H1 (cell line): ENCODE results near the gene AHNAK2. TPM values are rescaled to one million over a fixed set of nuclear protein-coding genes. Genes with fewer than 3 reads are reported as not detected.

Experiments used
- CTCF ChIA-PET: fragments of 300-600 bp; sonication (Branson Sonifier 250); formaldehyde crosslinking; loops from one replicate; lab custom pipeline; 2021; ENCODE audit not compliant: partially characterized antibody; lab: Charles Lee
- POLR2A ChIA-PET: fragments of 300-600 bp; sonication (Branson Sonifier 250); formaldehyde crosslinking; loops from one replicate; lab custom pipeline; 2021; ENCODE audit warnings: inconsistent platforms; ENCODE audit not compliant: partially characterized antibody; lab: Charles Lee
- DNase-seq, 2 experiments: peaks; one replicate each; pipeline versions ENCODE4 v3.0.0 to v3.0.0-alpha.2; 2010 to 2022; ENCODE audit warnings: low spot score in 2 of 2, low read depth in 1 of 2, mixed read lengths in 1 of 2
- FAIRE-seq: peaks from 2 replicates; lab custom pipeline; 2011; peaks lifted over from hg19 to GRCh38; lab: Jason Lieb, UNC
- H2AFZ ChIP-seq: 2 replicates; pipeline ENCODE4 v1.8.1; 2012; ENCODE audit warnings: low read length, inconsistent platforms
- H2AK5ac ChIP-seq: 2 replicates; pipeline ENCODE4 v1.6.1; 2013; ENCODE audit warnings: low read depth, low read length
- H2BK120ac ChIP-seq: replicated peaks from 2 replicates; pipeline ENCODE3; 2013; ENCODE audit warnings: low read depth, low read length, inconsistent platforms
- H2BK12ac ChIP-seq: 2 replicates; pipeline ENCODE4 v1.6.1; 2013; ENCODE audit warnings: low read depth, low read length
- H2BK15ac ChIP-seq: 2 replicates; pipeline ENCODE4 v1.6.1; 2013; ENCODE audit warnings: low read length
- H2BK20ac ChIP-seq: 2 replicates; pipeline ENCODE4 v1.6.1; 2013; ENCODE audit warnings: low read length
- H2BK5ac ChIP-seq: 2 replicates; pipeline ENCODE4 v1.6.1; 2013; ENCODE audit warnings: low read depth, low read length
- H3K14ac ChIP-seq: 2 replicates; pipeline ENCODE4 v1.6.1; 2013; ENCODE audit warnings: inconsistent platforms; ENCODE audit not compliant: insufficient read length
- H3K18ac ChIP-seq: 2 replicates; pipeline ENCODE4 v1.6.1; 2013; ENCODE audit warnings: low read length; ENCODE audit errors: extremely low read depth
- H3K23ac ChIP-seq: 2 replicates; pipeline ENCODE4 v1.6.1; 2013; ENCODE audit warnings: inconsistent platforms; ENCODE audit not compliant: insufficient read length
- H3K23me2 ChIP-seq: 2 replicates; pipeline ENCODE4 v1.6.1; 2013; ENCODE audit warnings: low read depth, low read length
- H3K27ac ChIP-seq: 2 replicates; pipeline ENCODE4 v1.6.1; 2011; ENCODE audit warnings: low read depth, low read length, inconsistent platforms
- H3K27me3 ChIP-seq, 4 experiments: replicated peaks in 1 of 4; 1 replicate in 1 of 4; 2 replicates in 3 of 4; pipeline versions ENCODE4 v1.6.1 to v1.8.1; 2011 to 2013; ENCODE audit warnings: low read length in 3 of 4, mild to moderate bottlenecking in 3 of 4, inconsistent platforms in 2 of 4, mixed read lengths in 2 of 4, moderate library complexity in 1 of 4; ENCODE audit not compliant: control insufficient read depth in 3 of 4, insufficient read depth in 3 of 4; ENCODE audit errors: extremely low read depth in 1 of 4
- H3K36me3 ChIP-seq, 4 experiments: 2 replicates each; pipeline versions ENCODE4 v1.6.1 to v1.8.1; 2011 to 2013; ENCODE audit warnings: mild to moderate bottlenecking in 4 of 4, low read length in 3 of 4, moderate library complexity in 2 of 4, control low read depth in 1 of 4, inconsistent platforms in 1 of 4; ENCODE audit not compliant: insufficient read depth in 4 of 4, control insufficient read depth in 2 of 4
- H3K4ac ChIP-seq: replicated peaks from 2 replicates; pipeline ENCODE3; 2013; ENCODE audit warnings: low read length, low read depth, mixed read lengths, inconsistent platforms; ENCODE audit not compliant: insufficient read length
- H3K4me1 ChIP-seq, 4 experiments: replicated peaks in 1 of 4; 1 replicate in 1 of 4; 2 replicates in 3 of 4; pipeline versions ENCODE4 v1.6.1 to v1.8.1; 2011 to 2013; ENCODE audit warnings: low read length in 3 of 4, inconsistent platforms in 2 of 4, mixed read lengths in 1 of 4; ENCODE audit not compliant: insufficient read depth in 4 of 4, control insufficient read depth in 3 of 4
- H3K4me2 ChIP-seq, 2 experiments: 2 replicates each; pipeline versions ENCODE4 v1.6.1 to v1.8.1; 2011 to 2013; ENCODE audit warnings: low read depth in 2 of 2, low read length in 2 of 2, control low read depth in 1 of 2, inconsistent platforms in 1 of 2, mild to moderate bottlenecking in 1 of 2; ENCODE audit not compliant: insufficient read depth in 1 of 2
- H3K4me3 ChIP-seq, 4 experiments: fragments of 200-600, 300-600 bp in 1 of 4; sonication (generic), shearing (Covaris generic), sonication (Bioruptor Twin) in 1 of 4; 2 replicates each; pipeline versions ENCODE4 v1.5.1 to v1.8.1; 2011 to 2016; ENCODE audit warnings: low read length in 4 of 4, low read depth in 3 of 4, control low read depth in 2 of 4, inconsistent platforms in 2 of 4, mild to moderate bottlenecking in 2 of 4, mixed read lengths in 1 of 4, moderate library complexity in 1 of 4; ENCODE audit not compliant: insufficient read depth in 2 of 4; ENCODE audit errors: extremely low read depth in 1 of 4
- H3K56ac ChIP-seq: replicated peaks from 2 replicates; pipeline ENCODE3; 2013; ENCODE audit warnings: low read depth, mild to moderate bottlenecking, mixed read lengths, low read length, inconsistent platforms; ENCODE audit not compliant: insufficient read length
- H3K79me1 ChIP-seq: 2 replicates; pipeline ENCODE4 v1.6.1; 2013; ENCODE audit warnings: low read depth, low read length, control low read depth
- H3K79me2 ChIP-seq, 2 experiments: 2 replicates each; pipeline versions ENCODE4 v1.6.1 to v1.8.1; 2012 to 2013; ENCODE audit warnings: low read length in 2 of 2, mild to moderate bottlenecking in 2 of 2, inconsistent platforms in 1 of 2; ENCODE audit not compliant: insufficient read depth in 2 of 2, control insufficient read depth in 1 of 2
- H3K9ac ChIP-seq, 4 experiments: replicated peaks in 1 of 4; 1 replicate in 1 of 4; 2 replicates in 3 of 4; pipeline versions ENCODE4 v1.6.1 to v1.8.1; 2011 to 2013; ENCODE audit warnings: low read depth in 3 of 4, low read length in 3 of 4, control low read depth in 2 of 4, mild to moderate bottlenecking in 2 of 4, moderate library complexity in 2 of 4, inconsistent platforms in 1 of 4; ENCODE audit errors: extremely low read depth in 1 of 4
- H3K9me3 ChIP-seq, 2 experiments: 2 replicates each; pipeline versions ENCODE4 v1.6.1 to v1.8.1; 2012 to 2013; ENCODE audit warnings: mild to moderate bottlenecking in 2 of 2, moderate library complexity in 2 of 2, control low read depth in 1 of 2, inconsistent platforms in 1 of 2, low read depth in 1 of 2, low read length in 1 of 2, mixed read lengths in 1 of 2; ENCODE audit not compliant: insufficient read depth in 2 of 2
- H4K20me1 ChIP-seq, 2 experiments: replicated peaks in 1 of 2; 2 replicates each; pipeline versions ENCODE3 to v1.8.1; 2011 to 2013; ENCODE audit warnings: inconsistent platforms in 2 of 2, low read length in 2 of 2, mild to moderate bottlenecking in 1 of 2; ENCODE audit not compliant: insufficient read depth in 2 of 2, control insufficient read depth in 1 of 2
- H4K5ac ChIP-seq: 2 replicates; pipeline ENCODE4 v1.6.1; 2013; ENCODE audit warnings: low read length, low read depth, mixed read lengths, inconsistent platforms; ENCODE audit not compliant: insufficient read length
- H4K8ac ChIP-seq: 2 replicates; pipeline ENCODE4 v1.8.0; 2013; ENCODE audit warnings: mild to moderate bottlenecking, moderate library complexity, low read length, inconsistent platforms; ENCODE audit not compliant: insufficient read depth; ENCODE audit errors: extremely low read depth
- H4K91ac ChIP-seq: replicated peaks from 2 replicates; pipeline ENCODE3; 2013; ENCODE audit warnings: low read length, mixed read lengths, inconsistent platforms; ENCODE audit not compliant: insufficient read length
- CREB1 ChIP-seq: IDR thresholded peaks from 2 replicates; pipeline ENCODE4 v1.6.1; 2012; ENCODE audit warnings: inconsistent platforms
- CTCF ChIP-seq, 3 experiments: IDR thresholded peaks; 1 replicate in 2 of 3; 2 replicates in 1 of 3; pipeline versions ENCODE4 v1.5.1 to v1.6.1; 2011; ENCODE audit warnings: low read length in 3 of 3, mild to moderate bottlenecking in 3 of 3, inconsistent platforms in 2 of 3, low read depth in 1 of 3, moderate library complexity in 1 of 3; ENCODE audit not compliant: insufficient read depth in 1 of 3; ENCODE audit errors: control extremely low read depth in 1 of 3
- EP300 ChIP-seq, 2 experiments: IDR thresholded peaks; 1 replicate in 1 of 2; 2 replicates in 1 of 2; pipeline ENCODE4 v1.6.1; 2011 to 2012; ENCODE audit warnings: low read depth in 2 of 2, low read length in 2 of 2, mild to moderate bottlenecking in 2 of 2, borderline replicate concordance in 1 of 2, inconsistent platforms in 1 of 2, moderate library complexity in 1 of 2
- FOSL1 ChIP-seq: IDR thresholded peaks from 2 replicates; pipeline ENCODE4 v1.6.1; 2011; ENCODE audit warnings: mild to moderate bottlenecking, low read depth, low read length, moderate library complexity; ENCODE audit not compliant: insufficient read depth
- RAD21 ChIP-seq, 2 experiments: IDR thresholded peaks in 1 of 2; conservative IDR thresholded peaks in 1 of 2; 2 replicates each; pipeline ENCODE4 v1.6.1; 2011; ENCODE audit warnings: low read depth in 2 of 2, low read length in 2 of 2, improper control_type of control experiment in 1 of 2, inconsistent platforms in 1 of 2, mild to moderate bottlenecking in 1 of 2, moderate library complexity in 1 of 2
- WGBS, 2 experiments: shearing (Covaris generic) in 1 of 2; methylation state at CpG; one replicate each; pipeline versions ENCODE4 v1.1.6 to v1.1.7; 2013 to 2015; ENCODE audit warnings: low lambda C conversion rate in 2 of 2, mixed read lengths in 2 of 2, inconsistent platforms in 1 of 2, low coverage in 1 of 2, missing lambda C conversion rate in 1 of 2; ENCODE audit not compliant: insufficient replicate concordance in 2 of 2, insufficient coverage in 1 of 2, insufficient read length in 1 of 2; ENCODE audit errors: extremely low coverage in 1 of 2, missing lambda C conversion rate in 1 of 2; 5-methylcytosine and 5-hydroxymethylcytosine counted together
- polyA plus RNA-seq, 7 experiments: library from polyadenylated mRNA; depleted of rRNA in 3 of 7; stranded (reverse) in 5 of 7; unstranded in 2 of 7; fragments of >200 nt in 5 of 7; fragments of 200-250 nt in 2 of 7; gene quantifications; 1 replicate in 5 of 7; 2 replicates in 1 of 7; 4 replicates in 1 of 7; pipeline versions ENCODE4 v1.2.1 to v1.2.3, GENCODE V29; 2011 to 2013; ENCODE audit warnings: missing spikeins in 2 of 7, mixed read lengths in 2 of 7
- total RNA-seq: library from RNA; stranded (reverse); fragmentation: NEBNext Ultra II Directional; extraction: Animal tissue kit (Norgen Biotek cat#: 25700); gene quantifications from 2 replicates; pipeline ENCODE4 v1.2.1, GENCODE V29; 2021

The AHNAK2 gene
- total and polyA plus RNA-seq, 2 of the 8 experiments (the other 6 are each of a cell fraction or from before 2014, with no cell fraction given) = 0.95 to 2.0 TPM

- no peak overlapping the region for H2BK120ac ChIP-seq
- CTCF ChIA-PET = interaction anchor here (0.6 to 11.5 kb wide), 50 partner anchors 9 to 449 kb away, joined by 3 to 161 read pairs (median 4); partner anchors contain the start of gene CLBA1
- no peak for TF ChIP-seq FOSL1
- no peak for TF ChIP-seq CREB1
- TF ChIP-seq RAD21 (IDR thresholded peaks at IDR 0.05 in 1 of 2, conservative IDR thresholded peaks at IDR 0.05 in 1 of 2; ENCODE audit: low read depth in 2 of 2, low read length in 2 of 2) = peak; percentile 40 to 48
- TF ChIP-seq CTCF (IDR thresholded peaks at IDR 0.05; ENCODE audit: control extremely low read depth in 1 of 3, insufficient read depth in 1 of 3, low read depth in 1 of 3, low read length in 3 of 3) = peak in 2 of 3 experiments; percentile 56 to 65; a peak in 3 of 4 replicates
- TF ChIP-seq EP300 (IDR thresholded peaks at IDR 0.05; ENCODE audit: borderline replicate concordance in 1 of 2, low read depth in 2 of 2, low read length in 2 of 2) = no peak
These were observed 2.5 kb downstream of the AHNAK2 start for GRCh38 chr14:104975481-104976197.

More at GRCh38 chr14:104975481-104976197, 2.5 kb downstream of the AHNAK2 start:
- Histone ChIP-seq H3K23me2 (peaks cover 10% of the 10 kb centered on the region; the same call in 1 of the 2 replicates), H4K91ac (no peak overlapping the region), H3K36me3 (no peaks in the 10 kb centered on the region; a peak in 1 of 8 replicates), H3K56ac (no peak overlapping the region), H2AFZ (no peak overlapping the region), H3K9me3 (no peaks in the 10 kb centered on the region), H3K27ac (no peak overlapping the region), H3K4ac (no peak overlapping the region), H3K9ac (no peak overlapping the region), H3K4me2 (no peak overlapping the region), H3K23ac (no peak overlapping the region), H3K27me3 (peaks cover 18 to 38% (median 31%) of the 10 kb centered on the region in 4 experiments), H2BK5ac (no peak overlapping the region), H2BK15ac (no peak overlapping the region), H3K79me2 (no peaks in the 10 kb centered on the region), H3K4me3 (no peak overlapping the region), H3K18ac (no peak overlapping the region), H4K20me1 (peaks cover 4 to 12% of the 10 kb centered on the region in 2 experiments), H2BK20ac (no peak overlapping the region), H4K5ac (no peak overlapping the region), H4K8ac (0 out of 2 replicates have a peak overlapping the region, but pooled peaks have one; percentile 5), H3K4me1 (peaks cover 0 to 11% (median 9%) of the 10 kb centered on the region in 4 experiments; a peak in 5 of 7 replicates), H2BK12ac (no peak overlapping the region), H2AK5ac (0 out of 2 replicates have a peak overlapping the region, but pooled peaks have one; percentile 1), H3K14ac (no peak overlapping the region), H3K79me1 (no peaks in the 10 kb centered on the region)
- FAIRE-seq (no peak), DNase-seq (no peak)
- 70% methylated on average over 12 of the region's 21 CpGs; no CpG with 5 or more reads in 1 of the 2 experiments for WGBS, 2 experiments
- POLR2A ChIA-PET = interaction anchor here (0.7 to 1.1 kb wide), 3 partner anchors 44 to 128 kb away, joined by 3 read pairs; no protein-coding TSS in a partner anchor
